Kidney (tissue), 14 donors: ENCODE results near the gene CDC37L1. TPM values are rescaled to one million over a fixed set of nuclear protein-coding genes. Genes with fewer than 3 reads are reported as not detected.

Source experiments
- DNase-seq, 5 donors: peaks; one replicate each; pipeline ENCODE4 v3.0.0-alpha.2; 2013 to 2020
- FAIRE-seq: peaks from 2 replicates; lab custom pipeline; 2012; peaks lifted over from hg19 to GRCh38; lab: Jason Lieb, UNC
- H3K27ac ChIP-seq, 2 donors: one replicate each; pipeline ENCODE4 v1.7.0; 2013; ENCODE audit warnings: low read depth in 2 of 2, low read length in 2 of 2, inconsistent platforms in 1 of 2
- H3K27me3 ChIP-seq: one replicate; pipeline ENCODE4 v1.7.1; 2013; ENCODE audit warnings: low read length, inconsistent platforms; ENCODE audit not compliant: control insufficient read depth, insufficient read depth
- H3K36me3 ChIP-seq, 3 donors: one replicate each; pipeline versions ENCODE4 v1.7.0 to v1.7.1; 2013; ENCODE audit warnings: low read length in 3 of 3, control low read depth in 1 of 3, inconsistent platforms in 1 of 3; ENCODE audit not compliant: insufficient read depth in 3 of 3, control insufficient read depth in 2 of 3
- H3K4me1 ChIP-seq, 3 donors: one replicate each; pipeline versions ENCODE4 v1.7.0 to v1.7.1; 2013; ENCODE audit warnings: low read length in 3 of 3, inconsistent platforms in 1 of 3, low read depth in 1 of 3; ENCODE audit not compliant: control insufficient read depth in 2 of 3, insufficient read depth in 2 of 3
- H3K4me3 ChIP-seq, 3 donors: one replicate each; pipeline versions ENCODE4 v1.7.0 to v1.8.1; 2013; ENCODE audit warnings: low read length in 3 of 3, control low read depth in 1 of 3, inconsistent platforms in 1 of 3
- H3K9ac ChIP-seq, 3 donors: one replicate each; pipeline versions ENCODE4 v1.7.0 to v1.7.1; 2013; ENCODE audit warnings: low read length in 3 of 3, control low read depth in 1 of 3, inconsistent platforms in 1 of 3
- H3K9me3 ChIP-seq, 3 donors: one replicate each; pipeline versions ENCODE4 v1.7.0 to v1.7.1; 2013; ENCODE audit warnings: low read length in 3 of 3, control low read depth in 1 of 3, inconsistent platforms in 1 of 3; ENCODE audit not compliant: control insufficient read depth in 2 of 3, insufficient read depth in 1 of 3
- intact Hi-C: fragments of 100-400 bp; cut with DNase I; formaldehyde crosslinking; loops from one replicate; pipeline ENCODE4 v1.11.1; 2022
- polyA plus RNA-seq: library from polyadenylated mRNA; stranded (reverse); fragments of 350-450 nt; fragmentation: Illumina TruSeq; extraction: RNeasy Lipid Tissue Mini Kit (QIAGEN cat#74804); gene quantifications from one replicate; pipeline ENCODE4 v1.2.3, GENCODE V29; 2014; ENCODE audit warnings: low read depth, low replicate concordance; ENCODE audit not compliant: insufficient read depth
- total RNA-seq: library from RNA; stranded (reverse); fragmentation: NEBNext Ultra II Directional; extraction: Animal tissue kit (Norgen Biotek cat#: 25700); gene quantifications from one replicate; pipeline ENCODE4 v1.2.1, GENCODE V29; 2021
- TF ChIP-seq, protein P1 (sequence below): IDR thresholded peaks from 3 replicates; pipeline ENCODE4 v1.5.1; 2012; ENCODE audit warnings: mild to moderate bottlenecking, moderate library complexity, borderline replicate concordance; ENCODE audit not compliant: insufficient read depth; ENCODE audit errors: extremely low read depth
- donor health status: control.
- donor health status: control.
- donor health status: control.
- donor health status: control.
- donor health status: control.
- donor health status: DM: yes; HTN: yes; CAD: no.
- donor health status: Normal renal cell carcinoma (clear cell type).

CDC37L1 gene
- total and polyA plus RNA-seq, 2 donors from 2014 or later: 16.9 to 24.7 TPM

DNA sequence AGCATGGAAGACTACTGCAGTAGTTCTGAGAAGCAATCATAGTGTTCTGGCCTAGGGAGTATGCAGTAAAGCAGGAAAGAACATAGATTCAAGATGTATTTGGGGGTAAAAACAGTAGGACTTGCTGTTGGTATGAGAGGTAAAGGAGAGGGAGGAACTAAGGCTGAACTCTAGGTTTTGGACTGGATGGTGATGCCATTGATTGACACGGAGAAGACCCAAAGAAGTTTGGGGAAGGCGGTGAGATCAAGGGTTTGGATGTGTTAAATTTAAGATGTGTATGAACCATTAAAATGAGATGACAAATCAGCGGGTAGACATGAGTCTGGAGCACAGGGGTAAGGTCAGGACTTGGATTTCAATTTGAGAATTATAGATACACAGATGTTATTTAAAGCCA lies 2.0 kb upstream of the CDC37L1 start:
- no peak for DNase-seq
- Histone ChIP-seq H3K9ac (no peak overlapping the region), H3K27ac (peak overlapping the region; percentile 19 to 68), H3K36me3 (no peaks in the 10 kb centered on the region), H3K4me3 (no peak overlapping the region), H3K27me3 (no peaks in the 10 kb centered on the region), H3K9me3 (no peaks in the 10 kb centered on the region), H3K4me1 (peaks cover 10 to 17% (median 11%) of the 10 kb centered on the region in 3 donors)
- intact Hi-C loops: no loop called here
- FAIRE-seq: no peak
- TF ChIP-seq, protein P1, sequence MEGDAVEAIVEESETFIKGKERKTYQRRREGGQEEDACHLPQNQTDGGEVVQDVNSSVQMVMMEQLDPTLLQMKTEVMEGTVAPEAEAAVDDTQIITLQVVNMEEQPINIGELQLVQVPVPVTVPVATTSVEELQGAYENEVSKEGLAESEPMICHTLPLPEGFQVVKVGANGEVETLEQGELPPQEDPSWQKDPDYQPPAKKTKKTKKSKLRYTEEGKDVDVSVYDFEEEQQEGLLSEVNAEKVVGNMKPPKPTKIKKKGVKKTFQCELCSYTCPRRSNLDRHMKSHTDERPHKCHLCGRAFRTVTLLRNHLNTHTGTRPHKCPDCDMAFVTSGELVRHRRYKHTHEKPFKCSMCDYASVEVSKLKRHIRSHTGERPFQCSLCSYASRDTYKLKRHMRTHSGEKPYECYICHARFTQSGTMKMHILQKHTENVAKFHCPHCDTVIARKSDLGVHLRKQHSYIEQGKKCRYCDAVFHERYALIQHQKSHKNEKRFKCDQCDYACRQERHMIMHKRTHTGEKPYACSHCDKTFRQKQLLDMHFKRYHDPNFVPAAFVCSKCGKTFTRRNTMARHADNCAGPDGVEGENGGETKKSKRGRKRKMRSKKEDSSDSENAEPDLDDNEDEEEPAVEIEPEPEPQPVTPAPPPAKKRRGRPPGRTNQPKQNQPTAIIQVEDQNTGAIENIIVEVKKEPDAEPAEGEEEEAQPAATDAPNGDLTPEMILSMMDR: no peak

DNA sequence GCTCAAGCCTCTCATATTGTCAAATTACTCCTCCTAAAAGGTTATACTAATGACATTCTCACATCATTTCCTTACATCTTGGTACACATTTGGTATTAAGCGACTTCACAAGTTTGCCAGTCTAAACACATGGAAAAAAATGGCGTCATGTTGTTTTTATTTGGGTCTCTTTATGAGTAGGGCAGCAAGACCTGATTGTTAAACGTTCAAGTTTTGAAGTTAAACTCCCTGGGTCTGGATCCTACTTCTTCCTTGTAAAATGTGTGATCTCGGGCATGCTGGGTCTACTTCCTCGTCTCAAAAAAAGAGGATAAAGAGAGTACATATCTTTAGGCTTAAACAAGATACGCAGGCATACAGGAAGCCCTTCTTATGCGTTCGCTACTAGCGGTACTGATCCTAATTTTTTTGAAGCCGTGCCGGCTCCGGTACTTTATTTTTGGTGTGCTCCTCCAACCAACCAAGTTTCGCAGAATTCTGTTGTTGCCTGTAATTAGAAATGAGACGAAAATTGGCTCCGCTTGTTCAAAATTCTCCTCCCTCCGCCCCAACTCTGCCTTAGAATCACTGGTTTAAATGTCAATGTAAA lies 596 bp upstream of the CDC37L1 start:
- intact Hi-C loops: no loop called here
- no peak for FAIRE-seq
- Histone ChIP-seq H3K27me3 (no peaks in the 10 kb centered on the region), H3K9ac (peak overlapping the region; percentile 79 to 96 (median 93)), H3K36me3 (no peaks in the 10 kb centered on the region), H3K4me3 (peak overlapping the region; percentile 74 to 98 (median 91)), H3K9me3 (no peaks in the 10 kb centered on the region), H3K27ac (peak overlapping the region; percentile 96 to 97), H3K4me1 (peaks cover 10 to 17% (median 11%) of the 10 kb centered on the region in 3 donors)
- TF ChIP-seq, protein P1: no peak
- peak in 2 of 5 donors; percentile 70 to 80 for DNase-seq

DNA sequence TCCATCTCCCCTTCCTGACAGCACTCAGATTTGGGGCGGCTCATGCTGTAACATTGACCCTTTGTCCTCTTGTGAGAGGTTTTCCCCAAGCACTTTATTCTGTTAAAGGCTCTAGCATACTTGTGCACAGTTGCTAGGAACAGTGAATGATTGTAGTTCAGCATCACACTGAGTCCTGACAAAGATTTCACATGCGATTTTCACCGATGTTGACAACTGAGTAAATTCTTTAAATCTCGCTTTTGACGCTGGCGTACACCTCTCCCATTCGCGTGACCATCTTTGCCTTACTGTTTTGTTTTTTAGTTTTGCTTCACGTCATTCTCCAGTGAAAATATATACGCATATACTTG lies 780 bp downstream of the CDC37L1 start:
- H3K36me3 ChIP-seq: peaks cover 0 to 3% (median 0%) of the 10 kb centered on the region in 3 donors
- no peaks in the 10 kb centered on the region for H3K9me3 ChIP-seq
- H3K4me1 ChIP-seq: peaks cover 10 to 17% (median 11%) of the 10 kb centered on the region in 3 donors
- intact Hi-C loops: no loop called here
- H3K27ac ChIP-seq: peak overlapping the region; percentile 96 to 97
- DNase-seq (peak in 2 of 5 donors; percentile 54 to 65), FAIRE-seq (no peak)
- peak overlapping the region; percentile 74 to 98 (median 91) for H3K4me3 ChIP-seq
- TF ChIP-seq, protein P1: no peak
- H3K27me3 ChIP-seq: no peaks in the 10 kb centered on the region
- H3K9ac ChIP-seq: peak overlapping the region; percentile 79 to 97 (median 93)
